SK-N-SH (cell line): ENCODE results near the gene PSME1. TPM values are rescaled to one million over a fixed set of nuclear protein-coding genes. Genes with fewer than 3 reads are reported as not detected.

Source experiments
- CTCF ChIA-PET: fragments of 300-600, 350-600 bp; formaldehyde crosslinking; extraction: SDS; loops from one replicate; lab custom pipeline; 2021; lab: Yijun Ruan, JAX
- POLR2A ChIA-PET: fragments of 350-600 bp; sonication (Branson Sonifier 250); formaldehyde crosslinking; extraction: SDS; loops from one replicate; lab custom pipeline; 2020; ENCODE audit warnings: antibody characterized with exemption, inconsistent platforms; lab: Yijun Ruan, JAX
- DNase-seq: peaks from one replicate; pipeline ENCODE4 v3.0.0; 2012
- H2AFZ ChIP-seq: fragments of 200-600 bp; sonication (generic); 2 replicates; pipeline ENCODE4 v1.8.1; 2016; ENCODE audit warnings: antibody characterized with exemption, mild to moderate bottlenecking, low read depth
- H3F3A ChIP-seq: fragments of 200-600 bp; sonication (generic); replicated peaks from 2 replicates; pipeline ENCODE3; 2016; ENCODE audit warnings: antibody characterized with exemption, mild to moderate bottlenecking; ENCODE audit not compliant: insufficient read depth
- H3K27ac ChIP-seq, 2 experiments: fragments of 200-500 bp in 1 of 2; fragments of 200-600 bp in 1 of 2; sonication (Bioruptor generic) in 1 of 2; sonication (generic), shearing (Covaris generic) in 1 of 2; 2 replicates each; pipeline versions ENCODE4 v1.5.1 to v1.6.1; 2014 to 2016; ENCODE audit warnings: low read depth in 2 of 2, inconsistent platforms in 1 of 2, low read length in 1 of 2, mild to moderate bottlenecking in 1 of 2, mixed read lengths in 1 of 2
- H3K27me3 ChIP-seq: fragments of 200-600 bp; sonication (generic), shearing (Covaris generic); 2 replicates; pipeline ENCODE4 v1.6.1; 2016; ENCODE audit warnings: mixed run types; ENCODE audit not compliant: insufficient read depth
- H3K36me3 ChIP-seq, 2 experiments: fragments of 200-500 bp in 1 of 2; fragments of 200-600 bp in 1 of 2; sonication (Bioruptor generic) in 1 of 2; sonication (generic) in 1 of 2; replicated peaks in 1 of 2; 2 replicates each; pipeline versions ENCODE3 to v1.5.1; 2014 to 2016; ENCODE audit warnings: low read length in 1 of 2, mild to moderate bottlenecking in 1 of 2; ENCODE audit not compliant: insufficient read depth in 2 of 2, control insufficient read depth in 1 of 2
- H3K4me1 ChIP-seq, 2 experiments: fragments of 200-500 bp in 1 of 2; fragments of 200-600 bp in 1 of 2; sonication (Bioruptor generic) in 1 of 2; sonication (generic), shearing (Covaris generic) in 1 of 2; 2 replicates each; pipeline versions ENCODE4 v1.5.1 to v1.6.1; 2014 to 2016; ENCODE audit warnings: low read depth in 1 of 2, low read length in 1 of 2, mixed run types in 1 of 2; ENCODE audit not compliant: insufficient read depth in 2 of 2, control insufficient read depth in 1 of 2
- H3K4me2 ChIP-seq: fragments of 200-600 bp; sonication (generic), shearing (Covaris generic); 2 replicates; pipeline ENCODE4 v1.6.1; 2017; ENCODE audit warnings: mixed run types
- H3K4me3 ChIP-seq, 2 experiments: fragments of 200-500 bp in 1 of 2; fragments of 200-600 bp in 1 of 2; sonication (Bioruptor generic) in 1 of 2; sonication (generic), shearing (Covaris generic) in 1 of 2; 2 replicates each; pipeline versions ENCODE4 v1.5.1 to v1.8.1; 2014 to 2016; ENCODE audit warnings: low read depth in 2 of 2, inconsistent platforms in 1 of 2, low read length in 1 of 2, mild to moderate bottlenecking in 1 of 2, mixed read lengths in 1 of 2, moderate library complexity in 1 of 2
- H3K79me2 ChIP-seq: fragments of 200-600 bp; sonication (generic); 2 replicates; pipeline ENCODE4 v1.8.1; 2017; ENCODE audit warnings: mild to moderate bottlenecking; ENCODE audit not compliant: insufficient read depth
- H3K9ac ChIP-seq: fragments of 200-600 bp; sonication (generic); 2 replicates; pipeline ENCODE4 v1.6.1; 2017; ENCODE audit warnings: mixed run types
- H3K9me2 ChIP-seq: fragments of 200-600 bp; sonication (generic); 2 replicates; pipeline ENCODE4 v1.6.1; 2017; ENCODE audit warnings: mixed run types
- H3K9me3 ChIP-seq: fragments of 200-600 bp; sonication (generic); 2 replicates; pipeline ENCODE4 v1.6.1; 2017; ENCODE audit warnings: mixed run types, mild to moderate bottlenecking, moderate library complexity
- H4K20me1 ChIP-seq: fragments of 200-600 bp; sonication (generic); 2 replicates; pipeline ENCODE4 v1.6.1; 2017; ENCODE audit warnings: mild to moderate bottlenecking, mixed run types; ENCODE audit not compliant: insufficient read depth
- CHD2 ChIP-seq: fragments of 150-350 bp; IDR thresholded peaks from 2 replicates; pipeline ENCODE4 v1.6.1; 2018; ENCODE audit warnings: low read length; ENCODE audit not compliant: partially characterized antibody
- ELF1 ChIP-seq: IDR thresholded peaks from 2 replicates; pipeline ENCODE4 v1.4.0; 2012
- FOSL2 ChIP-seq: IDR thresholded peaks from 2 replicates; pipeline ENCODE4 v1.4.0; 2012; ENCODE audit warnings: low read depth, mild to moderate bottlenecking, moderate library complexity, borderline replicate concordance
- GATA2 ChIP-seq: sonication (generic); formaldehyde crosslinking; IDR thresholded peaks from 2 replicates; pipeline ENCODE4 v1.5.0; 2020; ENCODE audit warnings: mild to moderate bottlenecking, missing genetic modification reagents
- JUND ChIP-seq: IDR thresholded peaks from 2 replicates; pipeline ENCODE4 v1.4.0; 2012
- MXI1 ChIP-seq: IDR thresholded peaks from 2 replicates; pipeline ENCODE4 v1.6.1; 2012; ENCODE audit warnings: mild to moderate bottlenecking, low read depth, low read length, improper control_type of control experiment
- NFIC ChIP-seq: IDR thresholded peaks from 2 replicates; pipeline ENCODE4 v1.4.0; 2012; ENCODE audit warnings: borderline replicate concordance
- NRF1 ChIP-seq: IDR thresholded peaks from 2 replicates; pipeline ENCODE4 v1.6.1; 2012; ENCODE audit warnings: low read depth, mild to moderate bottlenecking, low read length
- RAD21 ChIP-seq: IDR thresholded peaks from 2 replicates; pipeline ENCODE4 v1.6.1; 2012; ENCODE audit warnings: mild to moderate bottlenecking, low read length
- RFX5 ChIP-seq: IDR thresholded peaks from 2 replicates; pipeline ENCODE4 v1.6.1; 2012; ENCODE audit warnings: mild to moderate bottlenecking, improper control_type of control experiment, low read length
- RXRA ChIP-seq: IDR thresholded peaks from 2 replicates; pipeline ENCODE4 v1.4.0; 2012; ENCODE audit warnings: low read depth, mild to moderate bottlenecking, borderline replicate concordance
- TAF1 ChIP-seq: IDR thresholded peaks from 2 replicates; pipeline ENCODE4 v1.6.1; 2012; ENCODE audit warnings: low read depth, mild to moderate bottlenecking, low read length, moderate library complexity, borderline replicate concordance
- YY1 ChIP-seq: IDR thresholded peaks from 2 replicates; pipeline ENCODE4 v1.4.0; 2012; ENCODE audit warnings: low read depth, mild to moderate bottlenecking
- WGBS: methylation state at CpG from one replicate; pipeline ENCODE4 v1.1.6; 2017; ENCODE audit warnings: low lambda C conversion rate; 5-methylcytosine and 5-hydroxymethylcytosine counted together
- polyA plus RNA-seq, 3 experiments: library from polyadenylated mRNA; depleted of rRNA; stranded (reverse); fragments of >200 nt; gene quantifications; 2 replicates each; pipeline ENCODE4 v1.2.3, GENCODE V29; 2012
- TF ChIP-seq, protein P1 (sequence below): IDR thresholded peaks from 2 replicates; pipeline ENCODE4 v1.4.0; 2012; ENCODE audit warnings: low read depth
- TF ChIP-seq, protein P2 (sequence below): fragments of 200-600 bp; sonication (generic); IDR thresholded peaks from 2 replicates; pipeline ENCODE4 v1.6.1; 2017; ENCODE audit warnings: antibody characterized with exemption, mild to moderate bottlenecking, moderate library complexity
- TF ChIP-seq, protein P3 (sequence below): fragments of 150-350 bp; IDR thresholded peaks from 2 replicates; pipeline ENCODE4 v1.6.1; 2017; ENCODE audit warnings: antibody characterized with exemption, low read length, low read depth, borderline replicate concordance
- TF ChIP-seq, protein P4 (sequence below): IDR thresholded peaks from 2 replicates; pipeline ENCODE4 v1.4.0; 2012; ENCODE audit warnings: low read depth, borderline replicate concordance
- TF ChIP-seq, protein P5 (sequence below): IDR thresholded peaks from 2 replicates; pipeline ENCODE4 v1.6.1; 2012; ENCODE audit warnings: mild to moderate bottlenecking, low read depth, low read length, moderate library complexity
- TF ChIP-seq, protein P6 (sequence below): IDR thresholded peaks from 2 replicates; pipeline ENCODE4 v1.4.0; 2012; ENCODE audit warnings: low read depth, borderline replicate concordance
- TF ChIP-seq, protein P7 (sequence below): fragments of 150-350 bp; IDR thresholded peaks from 2 replicates; pipeline ENCODE4 v1.6.1; 2016; ENCODE audit warnings: mild to moderate bottlenecking, low read depth, low read length

PSME1 gene
- polyA plus RNA-seq, 1 of the 3 experiments (the other 2 are of a cell fraction), result 287 TPM

DNA sequence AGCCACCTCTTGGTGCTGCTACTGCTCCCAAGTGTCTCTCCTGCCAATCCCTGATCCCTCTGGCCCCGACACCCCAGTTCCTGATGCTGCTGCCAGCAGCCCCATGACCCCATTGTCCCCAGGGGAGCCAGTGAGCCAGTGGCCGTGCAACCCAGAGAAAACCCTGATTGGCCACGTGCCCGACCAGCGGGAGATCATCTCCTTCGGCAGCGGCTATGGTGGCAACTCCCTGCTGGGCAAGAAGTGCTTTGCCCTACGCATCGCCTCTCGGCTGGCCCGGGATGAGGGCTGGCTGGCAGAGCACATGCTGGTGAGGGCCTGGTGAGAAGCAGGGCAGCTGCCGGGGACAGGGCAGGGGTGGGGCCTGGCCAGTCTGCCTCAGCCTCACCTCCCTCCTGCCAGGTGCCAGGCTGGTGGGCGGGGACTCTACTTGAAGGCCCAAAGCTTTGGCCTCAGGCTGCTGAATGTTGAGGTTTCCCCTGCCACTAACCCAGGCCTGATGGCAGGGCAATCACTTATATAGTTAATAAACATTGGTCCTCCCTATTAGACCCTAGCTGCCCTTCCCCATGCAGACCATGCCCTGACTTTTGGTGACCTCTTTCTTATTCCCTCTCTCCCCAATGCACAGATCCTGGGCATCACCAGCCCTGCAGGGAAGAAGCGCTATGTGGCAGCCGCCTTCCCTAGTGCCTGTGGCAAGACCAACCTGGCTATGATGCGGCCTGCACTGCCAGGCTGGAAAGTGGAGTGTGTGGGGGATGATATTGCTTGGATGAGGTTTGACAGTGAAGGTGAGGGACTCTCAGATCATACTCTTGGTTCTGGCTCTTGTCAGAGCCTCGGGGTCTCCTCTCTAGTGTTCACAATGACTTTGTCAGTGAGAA is 36.8 kb upstream of the PSME1 start:
- WGBS, result 91% methylated on average over 6 of the region's 17 CpGs
- H3K79me2 ChIP-seq, result peaks cover 16% of the 10 kb centered on the region
- ChIA-PET CTCF (interaction anchor here (0.9 to 25.4 kb wide), 3 partner anchors 7 to 33 kb away, joined by 3 to 1159 read pairs (median 219); partner anchors contain the start of genes CARMIL3 and CPNE6), POLR2A (interaction anchor here (1.3 kb wide), 1 partner anchor 15 kb away, joined by 3 read pairs; the partner anchor contains the start of genes DCAF11 and NRL)
- H3F3A ChIP-seq, result peaks cover 3% of the 10 kb centered on the region
- no peak overlapping the region for H3K4me2 ChIP-seq
- H3K4me3 ChIP-seq, result no peak overlapping the region
- no peak for TF ChIP-seq NFIC
- TF ChIP-seq NRF1, result no peak
- TF ChIP-seq, protein P1, sequence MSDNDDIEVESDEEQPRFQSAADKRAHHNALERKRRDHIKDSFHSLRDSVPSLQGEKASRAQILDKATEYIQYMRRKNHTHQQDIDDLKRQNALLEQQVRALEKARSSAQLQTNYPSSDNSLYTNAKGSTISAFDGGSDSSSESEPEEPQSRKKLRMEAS, result no peak
- TF ChIP-seq, protein P2, sequence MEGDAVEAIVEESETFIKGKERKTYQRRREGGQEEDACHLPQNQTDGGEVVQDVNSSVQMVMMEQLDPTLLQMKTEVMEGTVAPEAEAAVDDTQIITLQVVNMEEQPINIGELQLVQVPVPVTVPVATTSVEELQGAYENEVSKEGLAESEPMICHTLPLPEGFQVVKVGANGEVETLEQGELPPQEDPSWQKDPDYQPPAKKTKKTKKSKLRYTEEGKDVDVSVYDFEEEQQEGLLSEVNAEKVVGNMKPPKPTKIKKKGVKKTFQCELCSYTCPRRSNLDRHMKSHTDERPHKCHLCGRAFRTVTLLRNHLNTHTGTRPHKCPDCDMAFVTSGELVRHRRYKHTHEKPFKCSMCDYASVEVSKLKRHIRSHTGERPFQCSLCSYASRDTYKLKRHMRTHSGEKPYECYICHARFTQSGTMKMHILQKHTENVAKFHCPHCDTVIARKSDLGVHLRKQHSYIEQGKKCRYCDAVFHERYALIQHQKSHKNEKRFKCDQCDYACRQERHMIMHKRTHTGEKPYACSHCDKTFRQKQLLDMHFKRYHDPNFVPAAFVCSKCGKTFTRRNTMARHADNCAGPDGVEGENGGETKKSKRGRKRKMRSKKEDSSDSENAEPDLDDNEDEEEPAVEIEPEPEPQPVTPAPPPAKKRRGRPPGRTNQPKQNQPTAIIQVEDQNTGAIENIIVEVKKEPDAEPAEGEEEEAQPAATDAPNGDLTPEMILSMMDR, result no peak
- TF ChIP-seq, protein P3, sequence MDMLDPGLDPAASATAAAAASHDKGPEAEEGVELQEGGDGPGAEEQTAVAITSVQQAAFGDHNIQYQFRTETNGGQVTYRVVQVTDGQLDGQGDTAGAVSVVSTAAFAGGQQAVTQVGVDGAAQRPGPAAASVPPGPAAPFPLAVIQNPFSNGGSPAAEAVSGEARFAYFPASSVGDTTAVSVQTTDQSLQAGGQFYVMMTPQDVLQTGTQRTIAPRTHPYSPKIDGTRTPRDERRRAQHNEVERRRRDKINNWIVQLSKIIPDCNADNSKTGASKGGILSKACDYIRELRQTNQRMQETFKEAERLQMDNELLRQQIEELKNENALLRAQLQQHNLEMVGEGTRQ, result no peak
- no peak for TF ChIP-seq JUND
- TF ChIP-seq, protein P4, sequence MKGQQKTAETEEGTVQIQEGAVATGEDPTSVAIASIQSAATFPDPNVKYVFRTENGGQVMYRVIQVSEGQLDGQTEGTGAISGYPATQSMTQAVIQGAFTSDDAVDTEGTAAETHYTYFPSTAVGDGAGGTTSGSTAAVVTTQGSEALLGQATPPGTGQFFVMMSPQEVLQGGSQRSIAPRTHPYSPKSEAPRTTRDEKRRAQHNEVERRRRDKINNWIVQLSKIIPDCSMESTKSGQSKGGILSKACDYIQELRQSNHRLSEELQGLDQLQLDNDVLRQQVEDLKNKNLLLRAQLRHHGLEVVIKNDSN, result no peak
- no peak for TF ChIP-seq YY1
- TF ChIP-seq TAF1, result no peak
- TF ChIP-seq RXRA, result no peak
- TF ChIP-seq MXI1, result no peak
- TF ChIP-seq ELF1, result no peak
- TF ChIP-seq FOSL2, result no peak
- TF ChIP-seq, protein P5, sequence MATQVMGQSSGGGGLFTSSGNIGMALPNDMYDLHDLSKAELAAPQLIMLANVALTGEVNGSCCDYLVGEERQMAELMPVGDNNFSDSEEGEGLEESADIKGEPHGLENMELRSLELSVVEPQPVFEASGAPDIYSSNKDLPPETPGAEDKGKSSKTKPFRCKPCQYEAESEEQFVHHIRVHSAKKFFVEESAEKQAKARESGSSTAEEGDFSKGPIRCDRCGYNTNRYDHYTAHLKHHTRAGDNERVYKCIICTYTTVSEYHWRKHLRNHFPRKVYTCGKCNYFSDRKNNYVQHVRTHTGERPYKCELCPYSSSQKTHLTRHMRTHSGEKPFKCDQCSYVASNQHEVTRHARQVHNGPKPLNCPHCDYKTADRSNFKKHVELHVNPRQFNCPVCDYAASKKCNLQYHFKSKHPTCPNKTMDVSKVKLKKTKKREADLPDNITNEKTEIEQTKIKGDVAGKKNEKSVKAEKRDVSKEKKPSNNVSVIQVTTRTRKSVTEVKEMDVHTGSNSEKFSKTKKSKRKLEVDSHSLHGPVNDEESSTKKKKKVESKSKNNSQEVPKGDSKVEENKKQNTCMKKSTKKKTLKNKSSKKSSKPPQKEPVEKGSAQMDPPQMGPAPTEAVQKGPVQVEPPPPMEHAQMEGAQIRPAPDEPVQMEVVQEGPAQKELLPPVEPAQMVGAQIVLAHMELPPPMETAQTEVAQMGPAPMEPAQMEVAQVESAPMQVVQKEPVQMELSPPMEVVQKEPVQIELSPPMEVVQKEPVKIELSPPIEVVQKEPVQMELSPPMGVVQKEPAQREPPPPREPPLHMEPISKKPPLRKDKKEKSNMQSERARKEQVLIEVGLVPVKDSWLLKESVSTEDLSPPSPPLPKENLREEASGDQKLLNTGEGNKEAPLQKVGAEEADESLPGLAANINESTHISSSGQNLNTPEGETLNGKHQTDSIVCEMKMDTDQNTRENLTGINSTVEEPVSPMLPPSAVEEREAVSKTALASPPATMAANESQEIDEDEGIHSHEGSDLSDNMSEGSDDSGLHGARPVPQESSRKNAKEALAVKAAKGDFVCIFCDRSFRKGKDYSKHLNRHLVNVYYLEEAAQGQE, result no peak
- no peak for TF ChIP-seq CHD2
- TF ChIP-seq RAD21, result no peak
- no peak for TF ChIP-seq RFX5
- TF ChIP-seq GATA2 (CRISPR knock-in tag), result no peak
- TF ChIP-seq, protein P6, sequence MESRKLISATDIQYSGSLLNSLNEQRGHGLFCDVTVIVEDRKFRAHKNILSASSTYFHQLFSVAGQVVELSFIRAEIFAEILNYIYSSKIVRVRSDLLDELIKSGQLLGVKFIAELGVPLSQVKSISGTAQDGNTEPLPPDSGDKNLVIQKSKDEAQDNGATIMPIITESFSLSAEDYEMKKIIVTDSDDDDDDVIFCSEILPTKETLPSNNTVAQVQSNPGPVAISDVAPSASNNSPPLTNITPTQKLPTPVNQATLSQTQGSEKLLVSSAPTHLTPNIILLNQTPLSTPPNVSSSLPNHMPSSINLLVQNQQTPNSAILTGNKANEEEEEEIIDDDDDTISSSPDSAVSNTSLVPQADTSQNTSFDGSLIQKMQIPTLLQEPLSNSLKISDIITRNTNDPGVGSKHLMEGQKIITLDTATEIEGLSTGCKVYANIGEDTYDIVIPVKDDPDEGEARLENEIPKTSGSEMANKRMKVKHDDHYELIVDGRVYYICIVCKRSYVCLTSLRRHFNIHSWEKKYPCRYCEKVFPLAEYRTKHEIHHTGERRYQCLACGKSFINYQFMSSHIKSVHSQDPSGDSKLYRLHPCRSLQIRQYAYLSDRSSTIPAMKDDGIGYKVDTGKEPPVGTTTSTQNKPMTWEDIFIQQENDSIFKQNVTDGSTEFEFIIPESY, result no peak
- TF ChIP-seq, protein P7, sequence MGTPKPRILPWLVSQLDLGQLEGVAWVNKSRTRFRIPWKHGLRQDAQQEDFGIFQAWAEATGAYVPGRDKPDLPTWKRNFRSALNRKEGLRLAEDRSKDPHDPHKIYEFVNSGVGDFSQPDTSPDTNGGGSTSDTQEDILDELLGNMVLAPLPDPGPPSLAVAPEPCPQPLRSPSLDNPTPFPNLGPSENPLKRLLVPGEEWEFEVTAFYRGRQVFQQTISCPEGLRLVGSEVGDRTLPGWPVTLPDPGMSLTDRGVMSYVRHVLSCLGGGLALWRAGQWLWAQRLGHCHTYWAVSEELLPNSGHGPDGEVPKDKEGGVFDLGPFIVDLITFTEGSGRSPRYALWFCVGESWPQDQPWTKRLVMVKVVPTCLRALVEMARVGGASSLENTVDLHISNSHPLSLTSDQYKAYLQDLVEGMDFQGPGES, result no peak
- TF ChIP-seq, all 33 proteins: peak for 0
- Histone ChIP-seq H4K20me1 (no peaks in the 10 kb centered on the region), H3K27ac (no peak overlapping the region), H3K9me3 (no peaks in the 10 kb centered on the region), H3K4me1 (peaks cover 12% of the 10 kb centered on the region in 2 experiments; a peak in 2 of 4 replicates), H3K9me2 (no peaks in the 10 kb centered on the region), H3K27me3 (no peaks in the 10 kb centered on the region), H3K36me3 (peaks cover 3 to 23% of the 10 kb centered on the region in 2 experiments), H2AFZ (no peak overlapping the region), H3K9ac (no peak overlapping the region)
- DNase-seq, result no peak
